Measurements from ENCODE around the gene RNF168. TPM values are rescaled to one million over a fixed set of nuclear protein-coding genes. Genes with fewer than 3 reads are reported as not detected.

The RNF168 gene
- total and polyA plus RNA-seq, 2 of the 4 experiments (the other 2 are of a cell fraction), result 2.5 to 15.2 TPM

DNA sequence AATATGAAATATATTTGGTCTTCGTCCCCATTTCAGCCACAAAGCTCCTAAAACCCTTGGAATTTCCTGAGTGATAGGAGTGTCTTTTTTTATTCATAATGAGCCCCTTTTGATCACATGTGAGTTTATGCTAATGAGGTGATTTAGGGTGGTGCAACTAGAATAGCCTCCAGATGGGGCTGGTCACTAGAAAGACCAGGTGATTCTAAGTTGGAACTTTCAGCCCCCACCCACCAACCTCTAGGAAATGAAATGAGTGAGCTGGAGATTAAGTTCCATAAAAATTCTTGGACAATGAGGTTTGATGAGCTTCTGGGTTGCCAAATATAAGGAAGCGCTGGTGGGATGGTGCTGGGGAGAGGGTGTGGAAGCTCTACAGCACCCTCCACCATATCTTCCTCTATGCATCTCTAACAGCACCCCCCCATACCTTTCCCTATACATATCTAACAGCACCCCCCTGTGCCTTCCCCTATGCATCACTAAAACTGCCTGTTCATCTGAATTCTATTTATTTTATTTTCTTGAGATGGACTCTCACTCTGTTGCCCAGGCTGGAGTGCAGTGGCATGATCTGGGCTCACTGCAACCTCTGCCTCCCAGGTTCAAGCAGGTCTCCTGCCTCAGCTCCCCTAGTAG, 13.7 kb upstream of the RNF168 start:
- no peak overlapping the region for H2BK5ac ChIP-seq (ENCODE audit: low read depth, low read length, poor library complexity, severe bottlenecking)
- H2BK20ac ChIP-seq (ENCODE audit: low read depth, low read length), result no peak overlapping the region
- ATAC-seq (ENCODE audit: low read depth) (no peak), DNase-seq (no peak)
- H3K27me3 ChIP-seq (ENCODE audit: control insufficient read depth, insufficient read depth, low read length), result no peaks in the 10 kb centered on the region
- H3K18ac ChIP-seq (ENCODE audit: low read depth, low read length), result no peak overlapping the region
- H4K8ac ChIP-seq (ENCODE audit: low read depth in 2 of 2, low read length in 2 of 2), result no peak overlapping the region
- no TSS peak for BruUV-seq (replicated peaks)
- no CpG with 5 or more reads among the region's 2 CpGs for WGBS, 2 experiments (ENCODE audit: extremely low coverage in 2 of 2, insufficient read length in 1 of 2)
- no peak overlapping the region for H3K27ac ChIP-seq (ENCODE audit: insufficient read depth, low read length)
- H3K9me1 ChIP-seq (ENCODE audit: insufficient read depth, low read length), result no peaks in the 10 kb centered on the region; the same call in 1 of the 2 replicates
- ChIA-PET CTCF (no interaction called here), POLR2A (ENCODE audit: unreplicated experiment) (no interaction called here)
- H3K9ac ChIP-seq (ENCODE audit: low read depth, low read length), result no peak overlapping the region
- TF ChIP-seq CHD1 (IDR thresholded peaks at IDR 0.05; ENCODE audit: low read depth, low read length) (no peak), MAZ (IDR thresholded peaks at IDR 0.05; ENCODE audit: borderline replicate concordance, low read depth, low read length) (no peak), RFX5 (IDR thresholded peaks at IDR 0.05; ENCODE audit: low read depth, low read length) (no peak), RAD21 (IDR thresholded peaks at IDR 0.05; ENCODE audit: low read length) (no peak), POLR2A (IDR thresholded peaks at IDR 0.05; ENCODE audit: low read depth, low read length) (no peak), BHLHE40 (IDR thresholded peaks at IDR 0.05; ENCODE audit: low read depth, low read length) (no peak), FOS (IDR thresholded peaks at IDR 0.05; ENCODE audit: low read depth, low read length) (no peak), MAFK (IDR thresholded peaks at IDR 0.05; ENCODE audit: low read depth, low read length) (no peak), CEBPB (IDR thresholded peaks at IDR 0.05; ENCODE audit: low read depth, low read length) (no peak), NFE2L2 (IDR thresholded peaks at IDR 0.05; ENCODE audit: low read depth, low read length) (no peak), MXI1 (IDR thresholded peaks at IDR 0.05; ENCODE audit: borderline replicate concordance, low read depth, low read length) (no peak), SMC3 (IDR thresholded peaks at IDR 0.05; ENCODE audit: low read depth, low read length) (no peak), RCOR1 (IDR thresholded peaks at IDR 0.05; ENCODE audit: insufficient replicate concordance, low read length) (no peak)
- TF ChIP-seq, protein P1, sequence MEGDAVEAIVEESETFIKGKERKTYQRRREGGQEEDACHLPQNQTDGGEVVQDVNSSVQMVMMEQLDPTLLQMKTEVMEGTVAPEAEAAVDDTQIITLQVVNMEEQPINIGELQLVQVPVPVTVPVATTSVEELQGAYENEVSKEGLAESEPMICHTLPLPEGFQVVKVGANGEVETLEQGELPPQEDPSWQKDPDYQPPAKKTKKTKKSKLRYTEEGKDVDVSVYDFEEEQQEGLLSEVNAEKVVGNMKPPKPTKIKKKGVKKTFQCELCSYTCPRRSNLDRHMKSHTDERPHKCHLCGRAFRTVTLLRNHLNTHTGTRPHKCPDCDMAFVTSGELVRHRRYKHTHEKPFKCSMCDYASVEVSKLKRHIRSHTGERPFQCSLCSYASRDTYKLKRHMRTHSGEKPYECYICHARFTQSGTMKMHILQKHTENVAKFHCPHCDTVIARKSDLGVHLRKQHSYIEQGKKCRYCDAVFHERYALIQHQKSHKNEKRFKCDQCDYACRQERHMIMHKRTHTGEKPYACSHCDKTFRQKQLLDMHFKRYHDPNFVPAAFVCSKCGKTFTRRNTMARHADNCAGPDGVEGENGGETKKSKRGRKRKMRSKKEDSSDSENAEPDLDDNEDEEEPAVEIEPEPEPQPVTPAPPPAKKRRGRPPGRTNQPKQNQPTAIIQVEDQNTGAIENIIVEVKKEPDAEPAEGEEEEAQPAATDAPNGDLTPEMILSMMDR (conservative IDR thresholded peaks at IDR 0.05; ENCODE audit: low read depth, low read length), result no peak
- TF ChIP-seq, protein P2, sequence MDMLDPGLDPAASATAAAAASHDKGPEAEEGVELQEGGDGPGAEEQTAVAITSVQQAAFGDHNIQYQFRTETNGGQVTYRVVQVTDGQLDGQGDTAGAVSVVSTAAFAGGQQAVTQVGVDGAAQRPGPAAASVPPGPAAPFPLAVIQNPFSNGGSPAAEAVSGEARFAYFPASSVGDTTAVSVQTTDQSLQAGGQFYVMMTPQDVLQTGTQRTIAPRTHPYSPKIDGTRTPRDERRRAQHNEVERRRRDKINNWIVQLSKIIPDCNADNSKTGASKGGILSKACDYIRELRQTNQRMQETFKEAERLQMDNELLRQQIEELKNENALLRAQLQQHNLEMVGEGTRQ (IDR thresholded peaks at IDR 0.05; ENCODE audit: low read depth, low read length), result no peak
- TF ChIP-seq, protein P3, sequence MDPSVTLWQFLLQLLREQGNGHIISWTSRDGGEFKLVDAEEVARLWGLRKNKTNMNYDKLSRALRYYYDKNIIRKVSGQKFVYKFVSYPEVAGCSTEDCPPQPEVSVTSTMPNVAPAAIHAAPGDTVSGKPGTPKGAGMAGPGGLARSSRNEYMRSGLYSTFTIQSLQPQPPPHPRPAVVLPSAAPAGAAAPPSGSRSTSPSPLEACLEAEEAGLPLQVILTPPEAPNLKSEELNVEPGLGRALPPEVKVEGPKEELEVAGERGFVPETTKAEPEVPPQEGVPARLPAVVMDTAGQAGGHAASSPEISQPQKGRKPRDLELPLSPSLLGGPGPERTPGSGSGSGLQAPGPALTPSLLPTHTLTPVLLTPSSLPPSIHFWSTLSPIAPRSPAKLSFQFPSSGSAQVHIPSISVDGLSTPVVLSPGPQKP (IDR thresholded peaks at IDR 0.05; ENCODE audit: borderline replicate concordance, low read depth, low read length), result no peak
- peaks cover 31% of the 10 kb centered on the region for H3K9me3 ChIP-seq (ENCODE audit: control insufficient read depth, insufficient read depth, low read length)
- no peaks in the 10 kb centered on the region for H3K36me3 ChIP-seq (ENCODE audit: control insufficient read depth, insufficient read depth, low read length)
- dilution Hi-C loops (cut with HindIII; ENCODE audit: low sequenced_read_pairs, unreplicated experiment) (no loop called here), intact Hi-C loops (cut with micrococcal nuclease) (loop anchor here (5.0 kb wide), 1 partner anchor 435 kb away; the partner anchor contains the start of gene TFRC), in situ Hi-C loops (cut with MboI; ENCODE audit: low sequenced_read_pairs) (loop anchor here (10.0 kb wide), 1 partner anchor 442 kb away; no protein-coding TSS in a partner anchor)
- H2BK15ac ChIP-seq (ENCODE audit: low read depth, low read length), result no peak overlapping the region
- no peak overlapping the region for H3K4ac ChIP-seq (ENCODE audit: low read depth, low read length)
- no peak overlapping the region for H3K4me2 ChIP-seq (ENCODE audit: low read depth, low read length)
- H2AK9ac ChIP-seq (replicated peaks; ENCODE audit: low read depth, low read length, poor library complexity), result no peak overlapping the region
- H4K91ac ChIP-seq (ENCODE audit: insufficient read depth, low read depth, low read length), result no peak overlapping the region
- no peak overlapping the region for H3K4me3 ChIP-seq (ENCODE audit: insufficient read depth, low read depth, low read length)
- no peak overlapping the region for H3K14ac ChIP-seq (replicated peaks; ENCODE audit: low read depth, low read length)
- H4K5ac ChIP-seq (ENCODE audit: low read depth, low read length), result no peak overlapping the region
- no peaks in the 10 kb centered on the region; the same call in 1 of the 2 replicates for H3K4me1 ChIP-seq (ENCODE audit: control insufficient read depth, insufficient read depth, low read length)
- H3K23ac ChIP-seq (ENCODE audit: low read depth, low read length), result no peak overlapping the region
- H4K20me1 ChIP-seq (ENCODE audit: insufficient read depth, low read length), result no peaks in the 10 kb centered on the region
- H3K56ac ChIP-seq (ENCODE audit: extremely low read depth, insufficient read depth, low read length), result no peak overlapping the region
- H2AFZ ChIP-seq (replicated peaks; ENCODE audit: low read length, poor library complexity), result no peak overlapping the region
- H3K79me1 ChIP-seq (ENCODE audit: low read depth in 1 of 2, low read length in 2 of 2), result no peaks in the 10 kb centered on the region
- H2AK5ac ChIP-seq (ENCODE audit: low read depth, low read length), result no peak overlapping the region
- H2BK120ac ChIP-seq (ENCODE audit: low read depth, low read length), result no peak overlapping the region

Data from IMR-90 (cell line).